HG02870 (cell line): ENCODE results near the gene MAGEB5.
"Not testable (repeated sequence)": the region's sequence is repeated elsewhere in the genome, so short reads cannot be mapped to it uniquely, and the experiment has no call there.

ENCODE experiments used
- ATAC-seq: cut with Tn5 transposase; IDR thresholded peaks from one replicate; pipeline ENCODE4 v1.9.1; 2021; ENCODE audit warnings: mild to moderate bottlenecking, moderate library complexity; ENCODE audit not compliant: unreplicated experiment

MAGEB5 gene

GRCh38 chrX:26215869-26216268 lies at the start of gene MAGEB5:
TSS of gene MAGEB5 (plus strand) at chrX:26216169. CDS start at chrX:26217302, 1,133 bp downstream.
- ATAC-seq = no peak

- ATAC-seq = no peak
These were observed 23.8 kb upstream of the MAGEB5 start, which contains the start of gene MAGEB6 for GRCh38 chrX:26192204-26192603. TSS of gene MAGEB6 (plus strand) at chrX:26192440. CDS start at chrX:26193847, 1,407 bp downstream.

DNA sequence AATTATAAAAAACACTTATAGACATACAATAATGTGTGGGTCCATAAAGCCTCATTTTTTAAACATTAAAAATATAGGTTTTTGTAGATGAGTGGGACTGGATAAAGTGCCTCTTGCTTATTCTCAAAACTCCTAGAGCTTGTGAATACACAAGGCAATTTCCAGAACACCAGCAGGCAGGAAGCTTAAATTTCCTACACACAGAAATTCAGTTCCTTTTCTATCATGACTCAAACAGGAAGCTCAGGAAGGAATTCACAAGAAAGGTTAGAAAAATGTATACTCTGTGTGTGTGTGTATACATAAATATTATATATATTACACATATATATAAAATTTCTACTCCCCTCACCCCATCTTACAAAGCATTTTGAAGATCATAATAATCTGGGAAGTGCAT lies 12.4 kb upstream of the MAGEB5 start:
- no peak for ATAC-seq

GRCh38 chrX:26204717-26205116 lies 11.3 kb upstream of the MAGEB5 start:
- ATAC-seq = not testable (repeated sequence)

GRCh38 chrX:26208012-26208411 lies 8.0 kb upstream of the MAGEB5 start:
- no peak for ATAC-seq

DNA sequence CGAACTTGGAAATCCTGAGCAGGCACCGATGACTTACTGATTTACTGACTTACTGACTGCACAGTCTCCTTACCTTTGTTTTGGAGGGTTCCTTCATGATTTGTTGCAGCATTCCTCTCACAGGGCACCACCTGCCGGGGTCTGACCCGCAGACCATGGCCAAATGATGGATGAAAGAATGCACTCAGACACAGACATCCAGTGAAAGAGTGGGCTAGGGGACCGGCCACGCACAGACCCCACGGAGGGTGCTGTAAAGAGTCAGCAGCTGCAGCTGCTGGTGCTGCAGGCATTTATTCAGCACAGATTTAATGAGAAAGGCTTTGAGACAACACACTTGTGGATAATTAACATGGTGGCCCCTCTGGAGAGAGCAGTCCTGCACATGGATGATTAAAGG lies 3.4 kb downstream of the MAGEB5 start:
- no peak for ATAC-seq

DNA sequence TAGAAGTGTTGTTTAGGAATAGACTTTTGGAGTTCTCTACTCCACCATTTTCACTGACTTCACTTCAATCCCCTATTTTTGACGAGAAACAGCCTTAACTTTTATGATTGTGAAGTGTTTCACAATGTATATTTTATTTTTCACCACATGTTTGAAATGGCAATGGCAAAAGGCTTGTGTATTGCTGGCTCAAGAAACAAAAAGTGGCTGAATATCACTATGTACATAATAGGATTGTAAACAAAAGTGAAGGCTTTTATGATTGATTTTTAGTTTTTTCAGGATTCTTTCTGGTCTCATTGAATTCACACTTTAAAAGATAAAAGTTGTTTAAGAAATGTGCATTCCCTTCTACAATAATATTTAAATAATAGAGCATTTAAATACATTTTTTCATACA lies 18.2 kb downstream of the MAGEB5 start:
- ATAC-seq = no peak

- no peak for ATAC-seq
These were observed 37.6 kb downstream of the MAGEB5 start for GRCh38 chrX:26253526-26253925.

DNA sequence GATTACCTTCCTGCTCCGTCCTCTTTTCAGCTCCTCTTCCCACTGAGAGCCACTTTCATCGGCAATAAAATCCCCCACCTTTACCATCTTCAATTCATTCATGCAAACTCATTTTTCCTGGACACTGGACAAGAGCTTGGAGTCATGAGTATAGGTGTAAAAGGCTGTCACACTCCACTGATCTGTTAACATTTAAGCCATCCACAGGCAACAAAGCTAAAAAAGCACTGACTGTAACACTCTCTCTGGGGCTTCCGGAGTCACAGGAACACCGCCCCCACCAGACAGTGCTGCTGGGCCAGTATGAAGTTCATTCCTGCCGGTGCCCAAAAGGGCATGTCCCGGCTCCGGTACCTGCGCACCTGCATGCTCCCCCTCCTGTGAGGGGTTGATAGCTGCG lies 38.5 kb downstream of the MAGEB5 start:
- ATAC-seq = no peak

DNA sequence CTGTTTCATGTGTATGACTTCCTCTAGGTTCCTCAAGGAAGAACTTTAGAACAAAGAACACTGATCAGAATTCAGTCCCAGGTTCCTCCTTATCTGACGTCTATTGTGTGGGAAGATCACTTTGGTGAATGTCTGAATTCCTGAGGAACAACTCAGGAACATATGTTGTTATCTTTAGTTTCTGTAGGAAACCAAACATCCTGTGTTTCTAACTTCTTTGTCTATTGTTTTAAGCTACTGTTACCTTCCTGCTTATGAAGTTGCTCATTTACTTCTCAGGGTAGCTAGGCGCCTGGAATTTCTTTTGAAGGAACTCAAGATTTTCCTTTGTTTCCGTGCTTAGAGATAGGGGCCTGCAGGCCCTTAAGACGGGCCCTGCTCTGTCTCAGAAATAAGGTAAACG lies 46.2 kb downstream of the MAGEB5 start:
- ATAC-seq = no peak
